PC-9 (cell line): Measurements from ENCODE around the gene MEF2B. TPM values are rescaled to one million over a fixed set of nuclear protein-coding genes. Genes with fewer than 3 reads are reported as not detected.

ENCODE experiments used
- BruUV-seq: library from RNA; stranded (reverse); fragments of 400-500 nt; replicated peaks from 2 replicates; lab custom pipeline; 2021; lab: Mats Ljungman, UMichigan
- CTCF ChIA-PET: fragments of 300-600 bp; sonication (Branson Sonifier 250); formaldehyde crosslinking; loops from one replicate; lab custom pipeline; 2022; ENCODE audit warnings: antibody characterized with exemption; lab: Charles Lee
- POLR2A ChIA-PET: fragments of 300-600 bp; sonication (Branson Sonifier 250); formaldehyde crosslinking; loops from one replicate; lab custom pipeline; 2022; ENCODE audit warnings: antibody characterized with exemption; ENCODE audit not compliant: unreplicated experiment; lab: Charles Lee
- DNase-seq, 2 experiments: peaks; one replicate each; pipeline versions ENCODE4 v3.0.0 to v3.0.0-alpha.2; 2015 to 2022; ENCODE audit warnings: mixed read lengths in 1 of 2
- H2AFZ ChIP-seq: fragments of 200-600 bp; sonication (generic); 2 replicates; pipeline ENCODE4 v1.8.1; 2017; ENCODE audit warnings: antibody characterized with exemption
- H3F3A ChIP-seq: fragments of 200-600 bp; sonication (generic); 2 replicates; pipeline ENCODE4 v1.8.1; 2017; ENCODE audit warnings: antibody characterized with exemption, mild to moderate bottlenecking, low read depth; ENCODE audit not compliant: insufficient read depth
- H3K27ac ChIP-seq: fragments of 200-600 bp; sonication (generic); 2 replicates; pipeline ENCODE4 v1.6.1; 2016; ENCODE audit warnings: mixed run types
- H3K27me3 ChIP-seq: fragments of 200-600 bp; sonication (generic); 2 replicates; pipeline ENCODE4 v1.6.1; 2016; ENCODE audit warnings: low read depth, mixed run types; ENCODE audit not compliant: insufficient read depth
- H3K36me3 ChIP-seq: fragments of 200-600 bp; sonication (generic); 2 replicates; pipeline ENCODE4 v1.6.1; 2016; ENCODE audit warnings: low read depth, mixed run types
- H3K4me1 ChIP-seq: fragments of 200-600 bp; sonication (generic); replicated peaks from 2 replicates; pipeline ENCODE4 v1.6.1; 2016; ENCODE audit warnings: mixed run types; ENCODE audit not compliant: insufficient read depth
- H3K4me2 ChIP-seq: fragments of 200-600 bp; sonication (generic); 2 replicates; pipeline ENCODE4 v1.6.1; 2017; ENCODE audit warnings: mixed run types
- H3K4me3 ChIP-seq: fragments of 200-600 bp; sonication (generic); 2 replicates; pipeline ENCODE4 v1.6.1; 2016; ENCODE audit warnings: mixed run types
- H3K79me2 ChIP-seq: fragments of 200-600 bp; sonication (generic); 2 replicates; pipeline ENCODE4 v1.6.1; 2017; ENCODE audit warnings: low read depth, mixed run types
- H3K9me2 ChIP-seq: fragments of 200-600 bp; sonication (generic); 2 replicates; pipeline ENCODE4 v1.8.1; 2017; ENCODE audit warnings: mild to moderate bottlenecking; ENCODE audit not compliant: insufficient read depth
- H3K9me3 ChIP-seq: fragments of 200-600 bp; sonication (generic); 2 replicates; pipeline ENCODE4 v1.8.1; 2016; ENCODE audit warnings: low read depth; ENCODE audit not compliant: insufficient read depth
- H4K20me1 ChIP-seq: fragments of 200-600 bp; sonication (generic); 2 replicates; pipeline ENCODE4 v1.8.1; 2017; ENCODE audit not compliant: insufficient read depth
- EZH2 ChIP-seq: fragments of 200-600 bp; sonication (generic); IDR thresholded peaks from 2 replicates; pipeline ENCODE4 v1.8.0; 2017; ENCODE audit warnings: antibody characterized with exemption, low read depth
- intact Hi-C: fragments of 100-400 bp; cut with micrococcal nuclease; formaldehyde crosslinking; loops from one replicate; pipeline ENCODE4 v1.10.0; 2022; ENCODE audit not compliant: unreplicated experiment
- total RNA-seq: library from RNA; stranded (reverse); gene quantifications from 2 replicates; pipeline ENCODE4 v1.2.3, GENCODE V29; 2021
- TF ChIP-seq, protein P1 (sequence below): fragments of 200-600 bp; sonication (generic); conservative IDR thresholded peaks from 2 replicates; pipeline ENCODE4 v1.6.1; 2017; ENCODE audit warnings: mixed run types, antibody characterized with exemption, mild to moderate bottlenecking, moderate library complexity

MEF2B gene
- total RNA-seq, 1 experiment from 2014 or later, result 1.8 TPM

DNA sequence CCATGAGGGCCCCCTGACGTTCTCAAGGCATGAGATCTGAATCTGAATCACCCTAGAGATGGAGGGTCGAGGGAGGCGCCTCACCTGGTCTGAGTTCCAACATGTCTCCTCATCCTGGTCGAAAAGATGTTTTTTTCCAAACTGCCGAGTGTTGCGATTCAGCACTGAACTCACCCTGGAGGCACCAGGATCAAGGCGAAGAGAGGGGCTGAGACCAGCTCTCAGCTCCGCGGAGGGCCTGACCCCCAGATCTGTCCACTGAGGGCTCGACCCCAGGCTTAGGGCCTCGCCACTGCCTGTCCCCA, 32.6 kb upstream of the MEF2B start:
- intact Hi-C loops, result no loop called here
- H3K79me2 ChIP-seq, result peaks cover 21% of the 10 kb centered on the region
- peak overlapping the region; percentile 89 for H2AFZ ChIP-seq
- no peaks in the 10 kb centered on the region for H3K9me2 ChIP-seq
- H3K4me3 ChIP-seq, result peak overlapping the region; percentile 91
- H3K4me2 ChIP-seq, result peak overlapping the region; percentile 83
- peaks cover 25% of the 10 kb centered on the region for H3F3A ChIP-seq
- ChIA-PET POLR2A (interaction anchor here (0.6 to 1.4 kb wide), 2 partner anchors 10 to 11 kb away, joined by 3 to 66 read pairs; partner anchors contain the start of gene BORCS8), CTCF (interaction anchor here (1.0 to 1.6 kb wide), 2 partner anchors 9 to 23 kb away, joined by 3 read pairs; no protein-coding TSS in a partner anchor)
- H3K9me3 ChIP-seq, result no peaks in the 10 kb centered on the region
- no peaks in the 10 kb centered on the region for H4K20me1 ChIP-seq
- peaks cover 14% of the 10 kb centered on the region for H3K4me1 ChIP-seq
- H3K27me3 ChIP-seq, result peaks cover 16% of the 10 kb centered on the region; the same call in 1 of the 2 replicates
- H3K36me3 ChIP-seq, result no peaks in the 10 kb centered on the region
- BruUV-seq, result no TSS peak
- H3K27ac ChIP-seq, result peak overlapping the region; percentile 68
- TF ChIP-seq EZH2, result no peak
- TF ChIP-seq, protein P1, sequence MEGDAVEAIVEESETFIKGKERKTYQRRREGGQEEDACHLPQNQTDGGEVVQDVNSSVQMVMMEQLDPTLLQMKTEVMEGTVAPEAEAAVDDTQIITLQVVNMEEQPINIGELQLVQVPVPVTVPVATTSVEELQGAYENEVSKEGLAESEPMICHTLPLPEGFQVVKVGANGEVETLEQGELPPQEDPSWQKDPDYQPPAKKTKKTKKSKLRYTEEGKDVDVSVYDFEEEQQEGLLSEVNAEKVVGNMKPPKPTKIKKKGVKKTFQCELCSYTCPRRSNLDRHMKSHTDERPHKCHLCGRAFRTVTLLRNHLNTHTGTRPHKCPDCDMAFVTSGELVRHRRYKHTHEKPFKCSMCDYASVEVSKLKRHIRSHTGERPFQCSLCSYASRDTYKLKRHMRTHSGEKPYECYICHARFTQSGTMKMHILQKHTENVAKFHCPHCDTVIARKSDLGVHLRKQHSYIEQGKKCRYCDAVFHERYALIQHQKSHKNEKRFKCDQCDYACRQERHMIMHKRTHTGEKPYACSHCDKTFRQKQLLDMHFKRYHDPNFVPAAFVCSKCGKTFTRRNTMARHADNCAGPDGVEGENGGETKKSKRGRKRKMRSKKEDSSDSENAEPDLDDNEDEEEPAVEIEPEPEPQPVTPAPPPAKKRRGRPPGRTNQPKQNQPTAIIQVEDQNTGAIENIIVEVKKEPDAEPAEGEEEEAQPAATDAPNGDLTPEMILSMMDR, result no peak
- no peak for DNase-seq

DNA sequence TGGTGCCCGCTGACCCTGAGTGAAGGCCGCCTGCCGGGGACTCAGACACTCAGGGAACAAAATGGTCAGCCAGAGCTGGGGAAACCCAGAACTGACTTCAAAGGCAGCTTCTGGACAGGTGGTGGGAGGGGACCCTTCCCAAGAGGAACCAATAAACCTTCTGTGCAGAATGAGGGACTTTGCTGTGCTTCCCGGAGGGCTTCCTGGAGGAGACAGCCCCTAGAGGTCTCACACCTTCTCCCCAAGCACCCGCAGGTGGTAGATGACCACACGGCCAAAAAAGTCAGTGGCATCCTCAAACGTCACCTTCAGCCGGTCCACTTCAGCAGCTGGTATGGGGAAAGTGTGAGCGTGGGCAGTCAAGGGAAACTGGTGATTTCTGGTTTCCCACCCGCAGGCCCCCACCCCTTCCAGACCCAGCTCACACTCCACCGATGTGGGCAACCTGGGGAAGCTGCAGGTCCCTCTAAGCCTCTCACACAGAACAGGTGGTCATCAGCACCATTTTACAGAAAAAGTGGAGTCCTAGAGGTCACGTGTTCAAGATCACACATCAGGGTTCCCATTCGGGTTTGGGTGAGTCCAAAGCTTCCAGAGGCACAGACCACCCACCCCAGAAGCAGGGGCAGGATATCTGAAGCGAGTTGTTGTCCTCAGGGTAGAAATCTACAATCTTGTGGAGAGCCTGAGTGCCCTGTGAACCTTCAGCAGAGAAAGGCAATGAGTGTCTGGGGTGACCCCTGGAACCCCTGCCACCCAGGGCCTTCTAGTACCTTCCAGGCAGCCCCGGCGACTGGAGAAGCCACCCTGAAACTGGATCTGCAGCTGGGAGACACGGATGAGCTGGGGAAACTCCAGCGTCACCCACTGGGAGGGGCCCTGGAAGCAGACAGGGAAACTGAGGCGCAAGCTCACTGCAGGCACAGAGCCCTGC, 31.9 kb upstream of the MEF2B start:
- BruUV-seq, result no TSS peak
- Histone ChIP-seq H3K27ac (peak overlapping the region; percentile 68; the same call in 1 of the 2 replicates), H3K4me1 (peaks cover 14% of the 10 kb centered on the region), H3K9me3 (no peaks in the 10 kb centered on the region), H3K4me3 (peak overlapping the region; percentile 91), H3F3A (peaks cover 25% of the 10 kb centered on the region), H4K20me1 (no peaks in the 10 kb centered on the region), H3K36me3 (0 out of 2 replicates have a peak, but pooled peaks cover 2% of the 10 kb centered on the region), H3K27me3 (peaks cover 15% of the 10 kb centered on the region; the same call in 1 of the 2 replicates), H3K79me2 (peaks cover 21% of the 10 kb centered on the region), H3K9me2 (no peaks in the 10 kb centered on the region), H3K4me2 (peak overlapping the region; percentile 83), H2AFZ (peak overlapping the region; percentile 89)
- DNase-seq, result no peak
- ChIA-PET CTCF (interaction anchor here (1.6 kb wide), 1 partner anchor 9 kb away, joined by 3 read pairs; no protein-coding TSS in a partner anchor), POLR2A (no interaction called here)
- intact Hi-C loops, result no loop called here
- TF ChIP-seq EZH2, result no peak
- TF ChIP-seq, protein P1, result no peak

DNA sequence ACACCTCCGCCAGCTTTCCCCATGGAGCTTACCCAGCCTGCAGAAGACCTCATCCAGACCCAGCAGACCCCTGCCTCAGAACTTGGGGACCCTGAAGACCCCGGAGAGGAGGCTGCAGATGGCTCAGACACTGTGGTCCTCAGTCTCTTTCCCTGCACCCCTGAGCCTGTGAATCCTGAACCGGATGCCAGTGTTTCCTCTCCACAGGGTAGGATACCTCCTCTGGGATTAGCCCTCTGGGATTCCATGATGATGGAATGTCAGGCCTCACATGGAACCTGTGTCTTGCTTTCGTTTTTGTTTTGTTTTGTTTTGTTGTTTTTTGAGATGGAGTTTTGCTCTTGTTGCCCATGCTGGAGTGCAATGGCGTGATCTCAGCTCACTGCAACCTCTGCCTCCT, 23.9 kb upstream of the MEF2B start:
- no peaks in the 10 kb centered on the region for H3K9me3 ChIP-seq
- DNase-seq, result no peak
- BruUV-seq, result no TSS peak
- H3K4me2 ChIP-seq, result peak overlapping the region; percentile 84
- H3K27me3 ChIP-seq, result no peaks in the 10 kb centered on the region
- H3K4me1 ChIP-seq, result peaks cover 22% of the 10 kb centered on the region
- no peak overlapping the region for H2AFZ ChIP-seq
- H3K79me2 ChIP-seq, result peaks cover 43% of the 10 kb centered on the region
- H3F3A ChIP-seq, result peaks cover 4% of the 10 kb centered on the region
- TF ChIP-seq, protein P1, result no peak
- TF ChIP-seq EZH2, result no peak
- intact Hi-C loops, result loop anchor here (5.0 kb wide), 1 partner anchor 128 kb away; the partner anchor contains the start of genes MAU2 and SUGP1
- H4K20me1 ChIP-seq, result no peaks in the 10 kb centered on the region
- ChIA-PET POLR2A (no interaction called here), CTCF (interaction anchor here (0.9 kb wide), 1 partner anchor 8 kb away, joined by 3 read pairs; no protein-coding TSS in a partner anchor)
- 0 out of 2 replicates have a peak, but pooled peaks cover 9% of the 10 kb centered on the region for H3K36me3 ChIP-seq
- H3K27ac ChIP-seq, result no peak overlapping the region
- H3K4me3 ChIP-seq, result peak overlapping the region; percentile 84; the same call in 1 of the 2 replicates
- no peaks in the 10 kb centered on the region for H3K9me2 ChIP-seq
